Mucosa of gallbladder (tissue), 1 donor: ENCODE measurements around the gene SLC38A2. TPM values are rescaled to one million over a fixed set of nuclear protein-coding genes. Genes with fewer than 3 reads are reported as not detected.

Source experiments
- DNase-seq: peaks from one replicate; pipeline ENCODE4 v3.0.0-alpha.2; 2020; ENCODE audit warnings: low spot score
- total RNA-seq: library from RNA; stranded (reverse); gene quantifications from one replicate; pipeline ENCODE4 v1.2.1, GENCODE V29; 2021
- donor health status: DM: no; HTN: no; CAD: no.

Gene SLC38A2
- total RNA-seq, 1 donor from 2014 or later = 137 TPM

DNA sequence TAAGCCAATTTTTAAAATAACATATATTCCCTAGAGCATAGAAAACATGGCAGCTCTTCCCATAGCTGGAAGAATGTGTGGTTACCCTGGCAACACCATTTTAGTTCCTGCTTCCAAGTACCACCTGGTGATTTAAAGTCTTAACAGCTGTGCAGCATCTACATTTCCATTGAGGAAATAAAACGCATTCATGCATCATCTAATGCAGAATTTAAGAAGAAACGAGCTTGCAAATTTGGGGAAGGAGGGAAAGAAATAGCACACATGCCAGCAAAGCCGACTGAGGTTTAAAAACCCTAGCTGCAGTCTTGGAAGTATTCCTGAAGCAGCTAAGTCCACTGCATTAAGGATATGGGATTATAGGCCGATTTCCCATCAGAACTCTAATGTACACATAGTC lies 22.8 kb upstream of the SLC38A2 start:
- no peak for DNase-seq

DNA sequence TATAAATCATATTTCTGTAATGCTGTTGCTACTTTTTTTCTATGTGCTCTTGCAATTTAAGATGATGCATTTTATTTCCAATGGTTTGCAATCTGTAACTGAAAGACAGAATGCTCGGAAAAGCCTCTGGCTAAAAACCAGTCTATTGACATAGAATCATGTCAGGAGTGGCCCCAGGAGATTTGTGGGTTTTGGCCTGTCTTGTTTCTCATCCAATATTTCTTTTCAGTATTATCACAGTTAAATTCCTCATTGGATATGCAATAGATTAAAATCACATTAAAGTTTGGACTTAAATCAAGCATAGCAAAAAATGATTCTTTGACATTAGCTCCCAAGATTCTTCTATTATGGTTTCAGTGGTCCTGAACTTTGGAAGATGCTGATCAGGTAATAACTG lies 19.1 kb upstream of the SLC38A2 start:
- DNase-seq = no peak

DNA sequence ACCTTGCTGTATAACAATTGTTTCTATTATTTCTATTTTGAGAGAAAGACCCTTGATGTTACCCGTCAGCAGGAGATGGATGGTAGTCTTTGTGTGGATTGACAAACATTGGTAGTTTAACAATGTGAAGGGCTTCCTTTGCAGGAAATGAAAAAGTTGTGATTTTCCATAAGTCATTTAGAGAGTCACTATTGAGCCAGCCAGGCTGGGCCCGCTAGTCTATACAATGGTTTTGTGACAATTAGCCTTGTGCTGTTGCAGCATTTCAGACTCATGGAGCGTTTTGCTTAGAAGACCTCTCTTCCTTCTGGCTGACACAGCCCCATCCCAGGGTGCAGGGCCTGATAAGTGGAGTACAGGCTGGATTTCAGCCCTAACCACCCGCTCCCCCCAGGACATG lies 18.3 kb upstream of the SLC38A2 start:
- no peak for DNase-seq

DNA sequence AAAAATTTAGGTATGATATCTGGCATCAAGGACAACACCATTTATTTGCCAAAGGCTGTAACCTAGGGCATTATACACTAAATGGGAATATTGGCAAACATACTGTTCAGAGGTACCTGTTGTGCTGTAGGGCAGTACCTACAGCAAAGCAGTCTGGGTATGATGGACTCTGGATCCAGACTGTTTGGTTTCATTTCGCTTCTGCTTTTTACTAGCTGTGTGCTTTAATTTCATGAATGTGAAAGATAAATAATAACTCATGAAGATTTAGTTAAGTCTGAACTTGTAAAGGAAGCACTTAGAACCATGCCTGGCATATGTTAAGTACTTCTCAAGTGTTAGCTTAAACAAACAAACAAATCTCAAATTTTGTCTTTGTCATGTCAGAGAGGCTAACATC lies 17.7 kb upstream of the SLC38A2 start:
- DNase-seq = no peak

DNA sequence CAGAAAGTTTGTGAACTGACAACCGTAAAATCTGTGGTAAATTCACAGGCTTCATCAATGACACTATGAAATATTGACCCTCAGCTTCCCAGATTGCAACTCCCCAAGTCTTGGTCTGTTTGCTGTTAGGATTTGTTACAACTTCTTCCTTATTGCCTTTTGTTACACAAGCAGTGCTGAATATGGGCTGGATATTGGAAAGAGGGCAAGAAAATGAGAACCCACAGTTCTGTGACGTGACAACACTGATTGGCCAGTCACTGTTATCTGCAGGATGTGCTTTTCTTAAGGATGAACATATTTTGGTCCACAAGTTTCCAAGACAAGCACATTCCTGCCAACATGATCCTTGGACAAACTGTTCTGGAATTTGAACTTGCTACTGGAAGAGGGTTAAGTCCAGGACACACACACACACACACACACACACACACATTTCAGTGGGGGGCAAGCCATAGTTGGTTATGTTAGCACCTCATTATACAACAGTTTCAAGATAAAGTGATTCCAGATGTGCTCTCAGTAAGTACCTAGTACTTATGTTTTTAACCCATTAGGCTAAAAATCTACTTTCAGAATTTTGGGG lies 16.6 kb upstream of the SLC38A2 start:
- DNase-seq = peak; percentile 32

DNA sequence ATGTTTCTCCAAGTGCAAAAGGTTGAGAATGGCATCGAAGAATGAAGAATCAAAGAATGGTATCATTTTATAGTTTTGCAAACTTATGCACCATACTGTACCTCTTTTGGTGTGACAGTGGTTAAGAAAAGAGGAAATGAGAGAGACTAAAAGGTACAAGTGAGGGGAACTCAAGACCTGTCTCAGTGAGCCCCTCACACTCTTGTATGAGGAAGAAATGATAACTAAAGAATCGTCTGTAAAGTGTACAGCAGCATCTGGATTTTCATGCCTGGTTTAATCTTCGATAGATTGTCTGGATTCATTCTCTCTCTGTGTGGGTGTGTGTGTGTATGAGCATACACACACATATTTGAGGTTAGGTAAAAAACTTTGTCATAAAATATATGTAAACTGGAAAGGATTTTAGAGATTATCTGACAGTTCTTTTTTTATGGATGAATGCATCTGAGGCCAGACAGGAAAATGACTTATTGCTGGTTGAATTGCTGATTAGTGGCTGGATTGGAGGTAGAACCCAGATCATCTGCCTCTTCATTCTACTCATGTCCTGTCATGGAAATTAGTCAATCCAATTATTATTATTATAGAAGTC lies 16.0 kb upstream of the SLC38A2 start:
- DNase-seq = no peak

DNA sequence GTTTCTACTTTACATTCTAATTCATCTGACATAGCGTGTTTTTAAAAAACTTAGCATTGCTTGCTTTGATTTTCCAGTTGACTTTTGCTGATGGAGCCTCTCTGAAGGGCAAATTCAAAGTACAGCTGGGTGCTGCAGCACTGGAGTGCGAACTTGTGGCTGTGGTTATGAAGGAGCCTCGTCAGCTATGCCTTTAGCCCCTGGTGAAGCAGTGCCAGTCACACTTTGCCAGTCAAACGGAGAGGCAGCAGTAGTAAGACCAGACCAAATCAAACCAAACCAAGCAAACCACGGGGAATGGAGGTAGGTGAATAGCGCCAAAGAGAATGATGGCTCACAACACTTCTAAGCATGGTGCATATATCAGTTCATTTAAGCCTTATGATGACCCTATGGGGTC lies 15.1 kb upstream of the SLC38A2 start:
- no peak for DNase-seq

DNA sequence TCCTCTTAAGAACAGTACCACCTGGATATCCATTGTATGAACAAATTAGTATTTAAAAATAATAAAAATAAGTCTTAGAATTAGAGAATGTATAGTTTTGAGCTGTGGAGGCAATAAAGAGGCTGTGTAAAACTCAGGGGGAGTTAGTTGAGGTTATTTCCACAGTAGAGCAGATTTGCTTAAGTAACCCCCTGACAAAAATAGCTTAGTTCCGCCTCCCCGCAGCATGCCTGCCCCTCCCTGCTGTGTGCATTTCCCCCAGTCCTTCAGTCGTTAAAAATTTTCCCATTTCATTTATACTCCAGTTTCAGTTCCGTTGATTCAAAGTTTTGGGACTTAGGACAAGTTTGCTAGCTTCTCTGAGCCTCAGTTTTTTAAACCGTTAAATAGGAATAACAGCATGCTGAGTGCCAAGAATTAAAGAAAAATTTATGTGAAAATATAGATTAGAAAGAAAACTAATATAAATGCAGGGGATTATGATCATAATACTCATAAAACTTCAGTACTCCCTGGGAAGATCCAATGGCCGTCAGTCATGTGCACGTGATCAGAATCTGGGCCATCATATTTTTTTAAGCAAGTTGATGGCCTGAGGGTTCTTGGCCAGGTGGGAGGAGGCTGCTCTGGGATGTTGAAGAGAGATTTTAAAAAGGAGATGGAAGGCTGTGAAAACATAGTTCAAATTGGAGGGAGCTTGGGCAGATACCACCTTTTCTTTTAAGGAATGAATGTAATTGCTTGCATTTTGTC lies 14.5 kb upstream of the SLC38A2 start:
- no peak for DNase-seq

DNA sequence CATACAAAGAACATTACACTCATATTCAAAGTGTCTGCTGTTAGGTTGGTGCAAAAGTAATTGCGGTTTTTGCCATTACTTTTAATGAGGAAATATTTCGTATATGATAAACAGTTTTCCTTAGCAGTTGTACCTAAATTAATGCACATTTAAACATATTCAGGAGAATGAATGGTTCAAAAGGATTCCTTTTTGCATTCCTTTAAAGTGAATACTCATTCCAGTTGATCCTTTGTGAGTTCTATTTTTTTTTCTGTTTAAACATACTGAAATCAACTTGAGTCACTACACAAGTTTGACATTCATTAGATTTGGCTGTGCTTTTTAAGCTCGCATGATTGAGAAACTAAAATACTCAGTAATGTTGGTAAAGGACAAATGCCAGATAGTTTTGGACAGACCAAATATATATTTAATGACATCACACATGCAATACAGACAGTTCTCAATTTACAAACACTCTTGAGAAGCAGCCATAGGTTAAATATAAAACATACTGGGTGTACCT lies 13.8 kb upstream of the SLC38A2 start:
- DNase-seq = no peak

DNA sequence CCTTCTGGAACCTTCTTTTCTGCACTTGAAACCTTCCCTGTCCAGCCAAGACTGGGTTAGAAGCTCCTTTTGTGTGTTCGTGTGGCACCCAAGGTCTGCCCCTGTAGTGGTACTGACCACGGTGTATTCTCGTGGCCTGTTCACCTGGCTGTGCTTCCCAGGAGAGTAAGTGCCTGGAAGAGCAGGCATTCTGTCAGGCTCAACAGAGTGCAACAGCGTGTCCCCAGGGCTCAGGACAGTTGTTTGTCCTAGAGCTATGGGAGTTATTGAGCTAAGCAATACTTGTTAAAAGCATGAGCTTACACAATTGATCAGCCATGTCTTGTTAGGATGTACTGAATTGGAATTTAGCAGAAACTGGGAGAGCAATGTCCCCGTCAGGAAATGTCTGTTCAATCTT lies 12.9 kb upstream of the SLC38A2 start:
- no peak for DNase-seq

DNA sequence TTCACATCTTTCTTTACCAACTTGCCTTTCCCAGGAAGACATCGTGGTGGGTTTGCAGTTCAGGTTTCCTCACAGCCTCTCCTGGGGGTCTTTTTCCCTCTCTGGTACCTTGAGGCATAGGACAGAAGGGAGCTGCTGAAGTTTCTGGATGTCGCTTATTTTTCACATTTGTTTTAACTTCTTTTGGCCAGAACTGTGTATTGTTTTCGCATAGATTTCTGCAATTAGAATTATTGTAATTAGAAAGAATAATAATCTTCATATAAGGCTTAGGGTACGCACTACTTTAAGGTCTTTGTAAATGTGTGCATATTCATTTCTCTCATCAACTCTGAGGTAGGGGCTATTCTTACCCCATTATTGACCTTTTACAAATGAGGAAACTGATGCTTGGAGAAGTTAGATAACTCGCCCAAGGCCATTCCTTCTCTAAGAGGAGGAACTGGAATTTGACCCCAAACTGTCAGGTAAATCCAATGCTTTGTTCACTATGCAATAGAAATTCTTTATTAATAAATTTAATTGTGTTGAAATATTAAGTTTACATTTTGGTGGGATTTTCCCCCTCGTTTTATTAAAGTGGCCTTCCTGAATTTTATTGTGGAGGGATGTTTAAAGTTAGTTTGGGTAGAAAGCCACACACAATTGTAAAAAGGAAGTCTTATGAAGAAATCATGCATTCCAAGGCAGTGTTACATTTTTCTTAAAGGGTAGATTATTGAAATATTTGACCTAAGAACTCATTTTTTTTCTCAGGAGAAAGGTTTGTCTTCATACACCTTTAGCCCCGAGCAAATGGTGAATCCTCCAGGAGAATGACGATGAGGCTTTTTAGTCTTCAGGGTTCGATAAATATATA lies 12.1 kb upstream of the SLC38A2 start:
- no peak for DNase-seq

DNA sequence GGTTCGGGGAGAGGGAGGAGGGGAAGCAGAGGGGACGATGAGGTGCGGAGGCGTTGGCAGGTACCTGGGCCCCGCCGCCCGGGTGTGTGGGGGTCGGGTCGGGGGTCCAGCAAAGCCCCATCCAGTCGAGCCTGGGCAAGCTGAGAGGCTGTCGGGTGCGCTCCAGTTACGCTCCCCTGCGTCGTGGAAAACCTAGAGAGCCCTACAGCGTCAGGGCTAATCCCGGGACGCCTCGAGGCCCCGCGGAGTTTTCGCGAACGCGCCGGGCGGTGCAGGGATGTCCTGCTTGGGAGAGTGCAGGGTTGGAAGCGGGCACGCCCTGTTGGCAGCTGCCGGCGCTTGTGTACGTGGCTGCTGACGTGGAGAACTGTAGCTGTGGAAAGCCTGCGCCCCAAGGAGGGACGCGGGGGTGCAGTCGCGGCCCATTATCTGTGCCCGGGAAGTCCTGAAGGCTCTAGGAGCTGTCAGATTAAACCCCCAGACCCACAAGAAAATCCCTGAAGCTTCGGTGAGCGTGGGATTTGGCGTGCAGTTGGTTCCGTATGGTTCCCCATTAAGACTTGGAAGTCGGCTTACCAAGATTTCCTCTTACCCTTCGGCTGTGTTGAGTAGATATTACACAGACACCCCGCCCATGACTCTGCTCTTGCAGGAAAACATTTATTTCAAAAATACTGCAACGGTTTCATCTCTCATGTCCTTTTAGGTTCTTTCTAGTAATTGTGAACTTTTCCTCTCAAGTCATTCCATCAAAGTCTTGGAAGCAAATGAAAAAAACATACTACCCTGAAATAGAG lies 11.3 kb upstream of the SLC38A2 start:
- peak; percentile 95 for DNase-seq

DNA sequence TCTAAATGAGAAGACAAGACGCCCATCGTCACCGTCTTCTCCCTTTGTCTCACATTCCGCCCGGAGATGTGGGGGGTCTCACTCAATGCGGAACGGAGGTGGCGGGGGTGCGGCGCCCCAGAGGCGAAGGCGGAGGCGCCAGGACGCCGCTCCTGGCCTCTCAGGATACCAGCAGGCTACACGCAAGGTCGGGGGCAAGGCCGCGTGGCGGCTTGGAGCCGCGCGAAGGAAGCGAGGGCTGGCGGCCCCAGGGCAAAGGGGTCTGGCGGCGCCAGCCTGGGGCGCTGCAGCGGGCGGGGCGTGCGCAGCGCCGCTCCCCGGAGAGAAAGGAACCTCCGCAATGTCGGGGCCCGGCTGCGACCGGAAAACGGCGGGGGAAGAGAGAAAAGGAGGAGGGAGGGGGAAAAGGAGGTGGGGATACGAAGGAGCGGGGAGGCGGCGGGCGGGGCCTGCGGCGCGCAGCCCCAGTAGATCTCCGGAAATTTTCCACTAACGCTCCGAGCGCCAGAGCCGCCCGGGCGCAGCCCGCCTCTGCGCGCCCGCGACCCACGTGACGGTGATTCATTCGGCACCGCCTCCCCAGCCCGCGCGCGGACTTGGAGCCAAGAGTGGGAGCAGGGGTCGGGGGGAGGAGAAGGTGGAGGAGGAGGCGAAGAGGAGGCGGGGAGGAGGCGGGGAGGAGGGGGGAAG lies 10.5 kb upstream of the SLC38A2 start:
- DNase-seq = peak; percentile 98

DNA sequence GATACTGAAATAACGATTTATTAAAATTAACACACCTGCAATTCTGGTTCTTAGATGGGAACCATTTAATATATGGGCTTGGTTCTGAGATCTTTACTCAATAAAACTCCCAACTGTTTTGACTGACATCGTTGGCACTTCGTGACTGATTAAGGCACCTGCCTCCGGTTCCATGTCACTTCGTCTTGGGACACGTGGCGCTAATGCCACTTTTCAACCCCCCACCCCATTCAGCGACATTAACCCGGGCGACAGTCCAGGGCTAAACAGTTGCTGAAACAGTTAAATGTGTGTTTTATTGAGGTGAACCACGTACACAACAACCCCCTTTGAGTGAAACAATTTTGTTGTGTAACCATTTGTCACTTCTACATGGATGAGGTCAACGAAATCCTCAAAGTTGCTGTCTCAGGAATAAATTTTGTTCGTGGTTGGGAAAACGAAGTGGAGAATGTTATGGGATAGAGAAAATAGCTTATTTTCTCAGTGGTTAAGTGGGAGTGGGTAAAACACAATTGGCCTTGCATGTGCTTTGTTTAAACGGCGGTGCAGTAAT lies 9.9 kb upstream of the SLC38A2 start:
- no peak for DNase-seq

DNA sequence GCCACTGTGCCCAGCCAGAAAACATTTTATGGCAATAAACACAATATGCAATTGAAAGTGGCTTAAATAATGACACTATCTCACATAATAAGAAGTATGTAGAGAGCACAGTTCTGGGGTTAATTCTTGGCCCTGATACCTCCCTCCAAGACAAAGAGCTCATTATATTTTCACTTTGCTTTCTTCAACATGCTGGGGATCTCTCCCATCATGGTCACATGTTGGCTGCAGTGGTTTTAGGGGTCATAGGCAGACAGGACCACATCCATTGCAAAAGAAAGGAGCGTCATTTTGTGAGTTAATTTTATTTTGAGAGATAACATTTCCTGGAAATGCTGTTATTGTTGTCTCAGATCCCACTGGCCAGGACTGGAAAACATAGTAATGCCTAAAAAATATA lies 8.3 kb upstream of the SLC38A2 start:
- DNase-seq = no peak

DNA sequence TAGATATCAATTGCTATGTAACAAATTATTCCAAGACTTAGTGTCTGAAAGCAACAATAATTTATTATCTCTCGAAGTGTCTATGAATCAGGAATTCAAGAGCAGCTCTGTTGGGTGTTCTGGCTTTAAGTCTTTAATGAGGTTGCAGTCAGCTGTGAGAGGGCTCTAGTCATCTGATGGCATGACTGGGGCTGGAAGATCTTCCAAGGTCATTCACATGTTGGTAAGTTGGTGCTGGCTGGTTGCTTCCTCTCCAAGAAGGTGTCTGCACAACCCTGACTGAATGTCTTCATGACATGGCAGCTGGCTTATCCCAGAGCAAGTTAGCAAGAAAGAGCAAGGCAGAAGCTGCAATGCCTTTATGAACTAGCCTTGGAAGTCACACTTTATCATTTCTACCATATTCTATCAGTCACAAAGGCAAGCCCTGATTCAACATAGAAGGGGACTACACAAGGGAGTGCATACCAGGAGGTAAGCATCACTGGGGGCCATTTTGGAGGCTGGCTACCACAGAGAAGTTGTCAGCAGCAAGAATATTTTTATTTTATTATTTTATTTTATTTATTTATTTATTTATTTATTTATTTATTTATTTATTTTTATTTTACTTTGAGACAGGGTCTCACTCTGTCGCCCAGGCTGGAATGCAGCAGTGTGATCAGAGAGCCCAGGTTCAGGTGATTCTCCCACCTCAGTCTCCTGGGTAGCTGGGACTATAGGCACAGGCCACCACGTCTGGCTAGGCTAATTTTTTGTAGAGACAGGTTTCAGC lies 7.6 kb upstream of the SLC38A2 start:
- no peak for DNase-seq

DNA sequence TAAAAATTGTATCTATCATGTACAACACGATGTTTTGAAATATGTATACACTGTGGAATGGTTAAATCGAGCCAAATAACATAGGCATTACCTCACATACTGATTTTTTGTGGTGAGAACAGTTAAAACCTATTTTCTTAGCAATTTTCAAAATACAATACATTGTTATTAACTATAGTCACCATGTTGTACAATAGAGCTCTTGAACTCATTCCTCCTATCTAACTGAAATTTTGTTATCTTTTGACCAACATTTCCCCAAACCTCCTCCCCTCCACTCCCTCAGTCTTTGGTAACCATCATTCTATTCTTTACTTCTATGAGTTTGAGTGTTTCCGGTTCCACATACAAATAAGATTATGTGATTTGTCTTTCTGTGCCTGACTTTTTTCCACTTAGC lies 6.8 kb upstream of the SLC38A2 start:
- no peak for DNase-seq

DNA sequence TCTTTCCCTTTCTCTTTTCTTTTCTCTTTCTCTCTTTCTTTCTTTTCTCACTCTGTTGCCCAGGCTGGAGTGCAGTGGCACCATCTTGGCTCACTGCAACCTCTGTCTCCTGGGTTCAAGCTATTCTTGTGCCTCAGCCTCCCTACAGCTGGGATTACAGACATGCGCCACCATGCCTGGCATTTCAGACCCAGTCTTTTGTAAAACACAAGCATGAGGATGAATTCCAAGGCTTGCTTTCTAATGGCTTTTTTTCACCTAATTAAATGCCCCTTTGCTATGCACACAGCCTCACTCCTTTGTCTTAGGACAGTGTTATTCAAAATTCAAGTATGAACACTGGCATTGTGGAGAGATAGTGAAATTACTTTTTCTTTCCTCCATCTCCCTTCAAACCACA lies 6.0 kb upstream of the SLC38A2 start:
- no peak for DNase-seq

DNA sequence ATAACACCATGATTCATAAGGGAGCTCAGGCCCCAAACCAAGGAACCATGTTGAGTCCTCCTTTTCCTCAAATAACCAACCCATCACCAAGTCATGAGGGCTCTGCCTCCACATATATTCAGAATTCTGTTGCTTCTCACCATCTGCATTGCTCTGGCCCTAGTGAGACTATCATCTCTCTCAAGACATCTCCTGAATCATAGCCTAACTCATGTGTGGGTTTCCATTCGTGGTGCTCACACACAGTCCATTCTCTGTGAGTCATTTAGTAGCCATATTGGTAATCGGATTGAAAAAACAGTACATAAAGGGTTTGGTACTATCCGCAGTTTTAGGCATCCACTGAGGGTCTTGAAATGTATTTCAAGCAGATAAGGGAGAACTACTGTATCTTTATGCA lies 5.1 kb upstream of the SLC38A2 start:
- no peak for DNase-seq

DNA sequence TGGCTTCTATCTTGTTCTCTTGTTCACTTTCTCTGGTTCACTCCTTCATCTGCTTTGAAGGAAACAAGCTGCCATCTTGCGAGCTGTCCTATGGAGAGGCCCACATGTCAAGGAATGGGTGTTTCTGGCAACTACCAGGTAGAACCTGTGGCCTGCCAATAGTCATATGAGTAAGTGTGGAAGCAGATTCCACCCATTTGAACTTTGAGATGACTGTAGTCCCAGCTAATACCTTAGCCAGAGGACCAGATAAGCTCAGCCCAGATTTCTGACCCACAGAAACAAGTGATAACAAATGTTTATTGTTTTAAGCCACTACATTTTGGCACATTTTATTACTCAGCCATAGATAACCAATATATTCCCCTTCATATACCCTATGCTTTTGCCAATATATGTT lies 4.0 kb upstream of the SLC38A2 start:
- no peak for DNase-seq
